Retinal pigment epithelial cell (primary cell): ENCODE results near the gene EMC9.

ENCODE experiments used
- DNase-seq: peaks from one replicate; pipeline ENCODE4 v3.0.0-alpha.2; 2010; ENCODE audit warnings: low read depth
- H3K4me3 ChIP-seq: 2 replicates; pipeline ENCODE4 v1.5.1; 2011; ENCODE audit warnings: mild to moderate bottlenecking, low read length, control low read depth, moderate library complexity
- CTCF ChIP-seq: conservative IDR thresholded peaks from 2 replicates; pipeline ENCODE4 v1.5.1; 2011; ENCODE audit warnings: low read depth, low read length, control low read depth, inconsistent platforms

Gene EMC9

GRCh38 chr14:24149302-24149969, 8.0 kb upstream of the EMC9 start:
- no peak for DNase-seq
- no peak overlapping the region for H3K4me3 ChIP-seq
- no peak for TF ChIP-seq CTCF

GRCh38 chr14:24147761-24148428, 6.5 kb upstream of the EMC9 start:
- no peak for DNase-seq
- no peak for TF ChIP-seq CTCF
- H3K4me3 ChIP-seq: peak overlapping the region; percentile 95

- H3K4me3 ChIP-seq: peak within 1 kb of the TSS; percentile 95
- no peak for TF ChIP-seq CTCF
- DNase-seq: peak; percentile 94
These were observed 5.8 kb upstream of the EMC9 start, which contains the start of gene RNF31 for GRCh38 chr14:24146978-24147760. TSS of gene RNF31 (plus strand) at chr14:24147498. CDS start at chr14:24147699, 201 bp downstream.

GRCh38 chr14:24146453-24146977, 5.1 kb upstream of the EMC9 start, which contains the start of gene PSME2:
TSS of gene PSME2 (minus strand) at chr14:24146610. CDS start at chr14:24146581, 29 bp downstream.
- peak within 1 kb of the TSS; percentile 95 for H3K4me3 ChIP-seq
- DNase-seq: peak; percentile 95
- no peak for TF ChIP-seq CTCF

GRCh38 chr14:24145690-24146452, 4.5 kb upstream of the EMC9 start:
- no peak for DNase-seq
- peak overlapping the region; percentile 95 for H3K4me3 ChIP-seq

More at GRCh38 chr14:24145690-24146452, 4.5 kb upstream of the EMC9 start:
- no peak for TF ChIP-seq CTCF
